Epithelial cell of prostate (primary cell): Measurements from ENCODE around the gene GCK.
"Not testable (repeated sequence)": the region's sequence is repeated elsewhere in the genome, so short reads cannot be mapped to it uniquely, and the experiment has no call there.

ENCODE experiments used
- DNase-seq: peaks from one replicate; pipeline ENCODE4 v3.0.0-alpha.2; 2011; ENCODE audit warnings: low read depth, low spot score
- H3K27ac ChIP-seq: fragments of 450-650 bp; 2 replicates; pipeline ENCODE4 v1.5.1; 2017; ENCODE audit warnings: mild to moderate bottlenecking

The GCK gene

DNA sequence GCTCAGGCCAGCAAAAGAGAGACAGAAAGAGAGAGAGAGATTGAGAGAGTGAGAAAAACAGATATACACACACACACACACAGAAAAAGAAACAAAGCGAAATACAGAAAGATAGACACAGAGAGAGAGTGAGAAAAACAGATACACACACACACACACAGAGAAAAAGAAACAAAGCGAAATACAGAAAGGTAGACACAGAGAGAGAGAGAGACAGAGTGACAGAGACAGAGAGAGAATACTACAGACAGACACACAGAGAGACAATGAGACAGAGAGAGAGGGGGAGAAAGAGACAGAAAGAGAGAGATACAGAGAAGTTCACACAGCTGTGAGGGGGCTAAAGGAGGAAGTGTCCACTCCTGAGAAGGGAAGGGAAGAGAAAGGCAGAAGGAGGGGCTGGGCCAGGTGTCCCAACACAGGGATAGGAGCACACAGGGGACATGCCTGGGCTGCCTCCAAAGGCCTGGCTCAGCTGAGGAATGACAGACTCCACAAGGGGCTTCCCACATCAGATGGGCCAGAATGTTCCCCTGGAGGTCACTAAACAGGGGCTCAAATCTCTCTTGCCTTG is 4.3 kb downstream of the GCK start:
- DNase-seq, result no peak
- H3K27ac ChIP-seq, result no peak overlapping the region

GRCh38 chr7:44184206-44184872 is 4.9 kb downstream of the GCK start:
- H3K27ac ChIP-seq, result no peak overlapping the region
- peak; percentile 61 for DNase-seq

GRCh38 chr7:44183386-44183785 is 5.9 kb downstream of the GCK start:
- no peak overlapping the region for H3K27ac ChIP-seq
- no peak for DNase-seq

DNA sequence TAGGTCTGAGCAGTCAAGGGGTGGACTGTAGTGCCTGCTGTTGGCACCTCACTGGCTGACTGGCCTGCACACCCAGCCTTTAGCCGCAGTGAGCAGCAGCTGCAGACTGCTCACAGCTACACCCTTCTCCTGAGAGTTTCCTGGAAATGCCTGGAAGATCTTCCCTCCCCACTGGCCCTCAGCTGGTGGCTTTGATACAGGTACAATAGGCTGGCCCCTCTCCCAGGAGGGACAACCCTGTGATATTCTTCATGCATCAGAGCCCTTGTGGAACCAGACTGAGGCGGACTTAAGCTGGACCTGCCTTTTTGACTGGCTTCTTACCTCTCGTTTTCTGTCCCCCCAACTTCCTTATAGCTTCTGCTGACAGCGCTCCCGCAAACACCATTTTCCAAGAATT is 6.4 kb downstream of the GCK start:
- DNase-seq, result no peak
- no peak overlapping the region for H3K27ac ChIP-seq

DNA sequence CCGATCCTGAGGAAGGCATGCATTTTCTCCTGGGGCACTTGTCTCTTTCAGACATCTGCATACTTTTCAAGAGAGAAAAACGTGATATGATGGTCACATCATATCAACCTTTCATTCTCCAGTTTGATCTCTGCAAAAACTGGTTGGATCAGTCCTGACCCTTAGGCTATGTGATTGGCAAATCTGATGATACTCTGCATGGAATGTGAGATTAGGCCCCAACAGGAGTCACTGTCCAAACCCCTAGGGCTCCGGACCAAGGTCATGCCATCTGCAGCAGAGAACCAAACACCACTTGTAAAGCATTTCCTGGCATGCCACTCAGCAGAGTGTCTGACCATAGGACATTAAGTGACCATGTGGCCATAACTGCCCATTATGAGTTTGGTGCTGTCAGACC is 8.6 kb downstream of the GCK start:
- DNase-seq, result no peak

GRCh38 chr7:44177570-44178131 is 11.6 kb downstream of the GCK start:
- H3K27ac ChIP-seq, result no peak overlapping the region
- no peak for DNase-seq

More for the DNA sequence above, 8.6 kb downstream of the GCK start:
- no peak overlapping the region for H3K27ac ChIP-seq

GRCh38 chr7:44176486-44176885 is 12.8 kb downstream of the GCK start:
- DNase-seq, result no peak
- H3K27ac ChIP-seq, result no peak overlapping the region

GRCh38 chr7:44175730-44176129 is 13.5 kb downstream of the GCK start:
- DNase-seq, result no peak
- no peak overlapping the region for H3K27ac ChIP-seq

DNA sequence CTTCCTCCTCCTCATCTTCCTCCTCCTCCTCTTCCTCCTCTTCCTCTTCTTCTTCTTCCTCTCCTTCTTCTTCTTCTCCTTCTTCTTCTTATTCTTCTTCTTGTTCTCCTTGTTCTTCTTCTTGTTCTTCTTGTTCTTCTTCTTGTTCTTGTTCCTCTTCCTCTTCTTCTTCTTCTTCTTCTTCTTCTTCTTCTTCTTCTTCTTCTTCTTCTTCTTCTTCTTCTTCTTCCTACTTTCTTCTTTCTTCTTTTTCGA is 14.6 kb downstream of the GCK start:
- not testable (repeated sequence) for DNase-seq, H3K27ac ChIP-seq

DNA sequence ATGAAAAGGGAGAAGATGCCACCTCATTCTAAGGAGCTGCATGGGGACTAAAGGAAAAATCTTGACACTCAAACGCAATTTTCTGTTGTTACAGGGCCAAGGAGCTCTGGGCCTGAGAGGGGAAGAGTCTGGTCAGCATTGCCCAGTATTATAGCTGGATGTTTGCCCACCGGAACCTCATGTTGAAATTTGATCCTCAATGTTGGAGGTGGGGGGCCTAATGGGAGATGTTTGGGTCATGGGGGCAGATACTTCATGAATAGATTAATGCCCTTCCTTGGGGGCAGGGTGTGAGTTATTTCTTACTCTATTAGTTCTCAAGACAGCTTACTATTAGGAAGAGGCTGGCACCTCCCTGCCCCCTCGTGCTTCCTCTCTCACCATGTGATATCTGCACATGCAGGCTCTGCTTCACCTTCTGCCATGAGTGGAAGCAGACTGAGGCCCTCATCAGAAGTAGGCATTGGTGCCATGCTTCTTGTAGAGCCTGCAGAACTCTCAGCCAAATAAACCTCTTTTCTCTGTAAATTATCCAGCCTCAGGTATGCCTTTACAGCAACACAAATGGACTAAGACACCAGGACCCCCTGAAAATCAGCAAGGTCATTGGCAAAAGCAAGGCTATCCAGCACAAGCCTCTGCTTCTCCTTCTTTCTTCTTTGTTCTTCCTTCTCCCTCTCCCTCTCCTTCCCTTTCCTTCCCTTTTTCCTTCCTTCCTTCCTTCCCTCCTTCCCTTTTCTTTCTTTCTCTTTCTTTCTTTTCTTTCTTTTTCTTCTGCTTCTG is 15.1 kb downstream of the GCK start:
- H3K27ac ChIP-seq, result no peak overlapping the region
- DNase-seq, result no peak

DNA sequence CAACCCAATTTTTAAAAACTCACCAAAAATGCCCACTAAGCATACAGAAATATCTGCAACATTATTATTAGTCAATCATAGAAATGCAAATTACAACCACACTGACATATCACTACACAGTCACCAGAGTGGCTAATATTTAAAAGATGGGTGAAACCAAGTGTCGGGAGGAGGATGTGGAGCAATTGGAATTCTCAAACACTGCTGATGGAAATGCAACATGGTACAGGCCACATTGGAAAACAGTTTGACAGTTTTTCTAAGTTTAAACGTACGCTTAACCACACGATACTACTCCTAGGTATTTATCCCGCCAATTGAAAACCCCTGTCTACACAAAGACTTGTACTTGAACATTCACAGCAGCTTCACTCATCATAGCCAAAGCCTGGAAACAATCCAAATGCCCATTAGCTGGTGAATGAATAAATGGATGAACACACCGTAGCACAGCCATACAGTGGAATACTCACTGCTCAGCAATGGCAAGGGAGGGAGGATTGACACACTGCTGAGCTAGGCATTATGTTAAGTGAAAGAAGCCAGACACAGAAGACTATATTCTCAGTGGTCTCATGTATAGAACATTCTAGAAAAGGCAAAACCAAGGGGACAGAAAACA is 16.3 kb downstream of the GCK start:
- H3K27ac ChIP-seq, result no peak overlapping the region
- DNase-seq, result no peak

DNA sequence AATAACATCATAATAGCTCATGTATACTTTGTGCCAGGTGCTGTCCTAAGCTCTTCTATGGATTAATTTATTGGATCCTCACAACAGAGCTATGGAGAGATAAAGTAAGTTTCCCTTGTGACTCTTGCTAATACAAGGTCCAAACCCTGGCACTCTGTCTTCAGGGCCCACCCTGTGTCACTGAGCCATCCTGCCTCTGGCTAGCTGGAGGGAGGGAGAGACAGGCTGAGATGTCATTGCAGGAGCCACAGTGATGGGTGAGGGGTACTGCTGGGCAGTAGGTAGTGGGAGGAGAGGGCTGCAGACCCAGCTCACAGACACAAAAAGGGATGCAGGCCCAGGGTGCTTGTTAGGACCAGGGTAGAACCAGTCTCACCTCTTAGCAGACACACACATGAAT is 16.9 kb downstream of the GCK start:
- H3K27ac ChIP-seq, result no peak overlapping the region
- DNase-seq, result no peak

DNA sequence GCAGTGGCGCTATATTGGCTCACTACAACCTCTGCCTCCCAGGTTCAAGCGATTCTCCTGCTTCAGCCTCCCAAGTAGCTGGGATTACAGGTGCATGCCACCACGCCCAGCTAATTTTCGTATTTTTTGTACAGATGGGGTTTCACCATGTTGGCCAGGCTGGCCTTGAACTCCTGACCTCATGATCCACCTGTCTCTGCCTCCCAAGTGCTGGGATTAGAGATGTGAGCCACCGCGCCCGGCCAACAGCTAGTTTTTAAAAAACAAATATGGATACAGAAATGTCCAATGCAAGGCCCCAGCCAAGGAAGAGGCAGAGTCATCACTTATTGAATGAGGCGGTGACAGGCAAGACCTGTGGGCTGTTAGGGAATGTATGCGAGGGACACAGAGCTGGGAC is 17.3 kb downstream of the GCK start:
- H3K27ac ChIP-seq, DNase-seq: not testable (repeated sequence)

DNA sequence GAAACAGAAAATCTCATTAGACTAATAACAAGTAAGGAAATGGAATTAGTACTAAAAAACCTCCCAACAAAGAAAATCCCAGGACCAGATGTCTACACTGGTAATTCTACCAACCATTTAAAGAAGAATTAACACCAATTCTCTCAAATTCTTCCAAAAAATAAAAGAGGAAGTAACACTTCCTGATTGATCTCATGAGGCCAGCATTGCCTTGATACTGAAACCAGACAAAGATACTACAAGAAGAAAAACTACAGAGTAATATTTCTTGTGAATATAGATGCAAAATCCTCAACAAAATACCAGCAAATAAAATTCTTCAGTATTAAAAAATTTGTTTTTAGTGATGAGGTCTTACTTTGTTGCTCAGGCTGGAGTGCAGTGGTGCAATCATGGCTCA is 21.3 kb downstream of the GCK start:
- H3K27ac ChIP-seq, result no peak overlapping the region
- no peak for DNase-seq

DNA sequence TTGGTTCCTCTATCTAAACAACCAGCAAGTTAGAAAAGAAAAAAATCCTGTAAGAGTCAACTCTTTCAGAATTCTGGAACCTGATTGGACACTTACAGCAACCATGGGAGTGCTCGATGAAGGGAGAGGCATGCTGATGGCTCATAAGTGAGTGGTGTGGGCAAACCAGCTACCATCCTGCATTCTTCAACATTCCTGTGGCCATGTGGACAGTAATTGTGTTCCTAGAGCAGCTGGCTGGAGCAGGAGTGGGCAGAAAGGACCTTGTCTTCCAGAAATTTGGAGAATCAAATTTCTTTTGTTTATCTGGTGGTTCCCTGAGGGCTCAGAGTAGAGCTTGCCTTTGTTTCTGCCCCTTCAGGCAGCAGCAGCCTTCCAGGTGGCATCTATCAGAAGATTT is 25.6 kb downstream of the GCK start:
- peak; percentile 41 for DNase-seq
- peak overlapping the region; percentile 31 for H3K27ac ChIP-seq

DNA sequence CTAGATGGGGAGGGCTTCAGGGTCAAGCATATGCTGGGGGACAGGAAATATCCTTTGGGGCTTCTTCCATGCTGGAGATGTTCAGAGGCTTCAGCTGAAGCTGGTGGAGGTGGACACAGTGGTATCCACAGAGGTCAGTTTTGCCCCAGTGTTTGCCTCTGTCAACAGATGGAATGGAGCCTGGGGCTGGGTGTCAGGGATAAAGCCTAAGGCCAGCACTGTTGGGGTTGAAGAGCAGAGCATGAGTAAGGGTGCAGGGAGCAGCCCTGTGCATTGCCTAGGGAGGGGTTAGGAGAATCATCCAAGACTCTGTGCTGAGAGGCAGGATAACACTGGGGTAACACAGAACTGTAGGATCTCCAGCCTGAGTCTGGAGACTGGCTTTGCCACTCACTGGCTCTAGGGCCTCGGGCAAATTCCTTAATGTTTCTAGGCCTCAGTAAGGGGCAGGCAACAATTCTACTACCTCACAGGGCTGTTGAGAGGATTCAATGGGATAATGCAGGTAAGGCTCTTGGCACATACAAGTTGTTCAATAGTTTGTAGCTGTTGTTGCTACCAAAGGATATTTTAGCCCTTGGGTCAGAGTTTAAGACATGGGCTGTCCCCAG is 26.3 kb downstream of the GCK start:
- no peak for DNase-seq
- H3K27ac ChIP-seq, result peak overlapping the region; percentile 31

DNA sequence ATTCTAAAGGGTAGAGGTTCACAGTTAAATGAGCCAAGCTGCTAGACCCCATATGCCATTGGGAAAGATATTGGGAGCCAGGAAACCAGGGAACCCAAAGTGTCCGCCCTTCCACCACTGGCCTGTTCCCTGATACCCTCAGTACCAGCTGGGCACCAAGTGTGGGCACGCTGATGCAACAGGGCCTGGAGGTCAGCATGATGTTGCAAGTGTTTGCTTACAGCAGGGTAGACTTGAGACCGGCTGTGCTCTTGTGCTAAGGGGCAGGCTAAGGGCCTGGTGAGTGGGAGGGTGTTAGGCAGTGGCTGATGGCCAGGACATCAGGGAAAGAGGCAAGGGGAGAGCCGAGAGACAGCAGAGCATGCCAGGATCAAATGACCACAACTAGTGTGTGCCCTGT is 27.1 kb downstream of the GCK start:
- H3K27ac ChIP-seq, result no peak overlapping the region
- no peak for DNase-seq

- DNase-seq, result no peak
- H3K27ac ChIP-seq, result no peak overlapping the region
These were observed 27.9 kb downstream of the GCK start for GRCh38 chr7:44161371-44161770.

DNA sequence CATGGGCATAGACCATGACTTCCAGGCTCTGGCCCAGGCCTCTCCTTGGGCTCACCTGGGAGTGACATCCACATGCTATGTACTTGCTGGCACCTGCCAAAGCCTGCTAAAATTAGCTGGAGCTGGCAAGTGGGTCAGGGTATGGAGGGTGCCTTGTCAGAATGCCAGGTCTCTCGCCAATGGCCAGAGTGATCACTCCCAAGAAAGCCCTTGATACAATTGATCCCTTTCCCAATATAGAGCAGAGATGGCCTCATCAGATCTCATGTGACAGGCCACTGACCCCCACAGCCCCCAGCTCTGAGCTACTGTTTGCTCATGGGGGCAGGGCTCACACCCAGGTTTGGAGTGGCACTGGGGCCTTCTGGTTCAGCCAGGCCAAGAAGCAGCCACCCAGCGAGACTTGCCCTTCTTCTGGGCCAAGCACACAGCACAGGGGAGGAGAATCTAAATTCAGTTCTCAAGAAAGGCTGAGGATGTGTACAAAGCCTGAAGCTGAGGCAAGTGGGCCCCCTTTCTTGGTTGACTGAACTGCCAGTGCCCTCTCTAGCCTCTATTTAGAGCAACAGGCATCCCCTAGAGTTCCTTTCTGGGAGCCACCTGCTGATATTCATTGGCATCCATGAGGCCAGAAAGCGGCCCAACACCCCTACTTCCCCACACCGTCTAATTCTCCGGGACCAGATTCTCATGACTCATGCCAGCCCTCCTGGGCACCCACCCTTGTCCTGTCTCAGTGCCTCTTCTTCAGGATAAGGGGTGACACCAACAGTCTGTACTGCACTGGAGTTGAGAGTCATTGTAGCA is 29.2 kb downstream of the GCK start:
- DNase-seq, result no peak
- H3K27ac ChIP-seq, result no peak overlapping the region
